Colonic mucosa (tissue), 4 donors: Measurements from ENCODE around the gene ANTXR1. TPM values are rescaled to one million over a fixed set of nuclear protein-coding genes. Genes with fewer than 3 reads are reported as not detected.

Experiments
- DNase-seq: peaks from one replicate; pipeline ENCODE4 v3.0.0-alpha.2; 2020
- H3K27ac ChIP-seq: fragments of 200-600 bp; one replicate; pipeline ENCODE4 v1.8.0; 2021
- H3K27me3 ChIP-seq: fragments of 200-600 bp; one replicate; pipeline ENCODE4 v1.8.0; 2021
- H3K36me3 ChIP-seq: fragments of 200-600 bp; one replicate; pipeline ENCODE4 v1.8.0; 2021
- H3K4me1 ChIP-seq: fragments of 200-600 bp; one replicate; pipeline ENCODE4 v1.8.0; 2021; ENCODE audit warnings: mild to moderate bottlenecking
- H3K4me3 ChIP-seq: fragments of 200-600 bp; one replicate; pipeline ENCODE4 v1.8.0; 2021
- H3K9ac ChIP-seq, 2 donors: one replicate each; pipeline ENCODE4 v1.7.0; 2013; ENCODE audit warnings: control low read depth in 2 of 2, low read depth in 2 of 2, low read length in 2 of 2
- H3K9me3 ChIP-seq: fragments of 200-600 bp; one replicate; pipeline ENCODE4 v1.8.0; 2021
- intact Hi-C: fragments of 100-400 bp; cut with DNase I; formaldehyde crosslinking; loops from one replicate; pipeline ENCODE4 v1.14.1; 2022
- total RNA-seq, 2 donors: library from RNA; stranded (reverse); fragmentation: NEBNext Ultra II Directional in 1 of 2; extraction: Animal tissue kit (Norgen Biotek cat#: 25700) in 1 of 2; gene quantifications; one replicate each; pipeline ENCODE4 v1.2.1, GENCODE V29; 2021
- TF ChIP-seq, protein P1 (sequence below): fragments of 200-600 bp; IDR thresholded peaks from one replicate; pipeline ENCODE4 v1.8.0; 2022; ENCODE audit warnings: antibody characterized with exemption, mild to moderate bottlenecking
- donor health status: healthy.
- donor health status: DM: no; HTN: no; CAD: no.
- donor health status: DM: no; HTN: no; CAD: no.

Gene ANTXR1
- total RNA-seq, 2 donors from 2014 or later, result 8.1 to 17.0 TPM

DNA sequence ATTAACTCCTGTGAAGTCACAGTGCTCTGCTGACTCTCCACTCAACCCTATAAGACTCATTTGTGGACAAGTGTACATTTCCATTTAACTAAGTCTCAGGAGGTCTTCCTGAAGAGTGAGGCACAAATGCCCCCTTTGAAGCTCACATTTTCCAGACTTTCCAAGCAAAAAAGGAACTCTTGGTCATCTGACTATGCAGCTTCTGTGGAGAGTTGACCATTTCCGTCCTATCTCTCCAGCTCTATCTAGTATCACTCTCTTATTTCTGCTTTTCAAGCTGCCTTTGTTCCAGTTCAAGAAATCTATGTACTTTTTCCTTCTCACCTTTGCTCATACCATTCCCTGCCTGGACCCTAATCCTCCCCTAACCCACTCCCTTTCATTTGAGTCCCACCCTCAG, 77.0 kb downstream of the ANTXR1 start:
- no peaks in the 10 kb centered on the region for H3K36me3 ChIP-seq
- no peak overlapping the region for H3K9ac ChIP-seq
- no peaks in the 10 kb centered on the region for H3K27me3 ChIP-seq
- intact Hi-C loops, result no loop called here
- peak overlapping the region; percentile 10 for H3K27ac ChIP-seq
- TF ChIP-seq, protein P1, sequence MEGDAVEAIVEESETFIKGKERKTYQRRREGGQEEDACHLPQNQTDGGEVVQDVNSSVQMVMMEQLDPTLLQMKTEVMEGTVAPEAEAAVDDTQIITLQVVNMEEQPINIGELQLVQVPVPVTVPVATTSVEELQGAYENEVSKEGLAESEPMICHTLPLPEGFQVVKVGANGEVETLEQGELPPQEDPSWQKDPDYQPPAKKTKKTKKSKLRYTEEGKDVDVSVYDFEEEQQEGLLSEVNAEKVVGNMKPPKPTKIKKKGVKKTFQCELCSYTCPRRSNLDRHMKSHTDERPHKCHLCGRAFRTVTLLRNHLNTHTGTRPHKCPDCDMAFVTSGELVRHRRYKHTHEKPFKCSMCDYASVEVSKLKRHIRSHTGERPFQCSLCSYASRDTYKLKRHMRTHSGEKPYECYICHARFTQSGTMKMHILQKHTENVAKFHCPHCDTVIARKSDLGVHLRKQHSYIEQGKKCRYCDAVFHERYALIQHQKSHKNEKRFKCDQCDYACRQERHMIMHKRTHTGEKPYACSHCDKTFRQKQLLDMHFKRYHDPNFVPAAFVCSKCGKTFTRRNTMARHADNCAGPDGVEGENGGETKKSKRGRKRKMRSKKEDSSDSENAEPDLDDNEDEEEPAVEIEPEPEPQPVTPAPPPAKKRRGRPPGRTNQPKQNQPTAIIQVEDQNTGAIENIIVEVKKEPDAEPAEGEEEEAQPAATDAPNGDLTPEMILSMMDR, result no peak
- no peak overlapping the region for H3K4me3 ChIP-seq
- no peak for DNase-seq
- H3K9me3 ChIP-seq, result no peaks in the 10 kb centered on the region
- H3K4me1 ChIP-seq, result no peaks in the 10 kb centered on the region

DNA sequence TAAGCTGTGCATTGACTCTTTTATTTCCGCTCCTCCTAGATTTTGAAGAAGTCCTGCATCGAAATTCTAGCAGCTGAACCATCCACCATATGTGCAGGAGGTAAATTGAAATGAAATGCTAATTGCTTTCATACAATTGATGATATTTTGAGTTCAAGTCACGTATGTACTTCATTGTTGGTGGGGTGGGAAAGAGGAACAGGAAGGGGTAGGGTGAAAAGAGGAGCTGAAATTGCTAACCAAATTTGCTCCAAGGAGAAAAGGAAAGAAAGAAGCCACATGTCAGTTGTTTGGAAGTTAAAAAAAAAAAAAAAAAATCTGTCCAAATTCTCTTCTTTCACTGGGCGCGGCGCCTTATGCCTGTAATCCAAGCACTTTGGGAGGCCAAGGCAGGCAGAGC, 77.8 kb downstream of the ANTXR1 start:
- no peak overlapping the region for H3K27ac ChIP-seq
- H3K36me3 ChIP-seq, result no peaks in the 10 kb centered on the region
- no peaks in the 10 kb centered on the region for H3K9me3 ChIP-seq
- H3K4me3 ChIP-seq, result no peak overlapping the region
- DNase-seq, result no peak
- TF ChIP-seq, protein P1, result no peak
- H3K27me3 ChIP-seq, result no peaks in the 10 kb centered on the region
- intact Hi-C loops, result no loop called here
- H3K9ac ChIP-seq, result no peak overlapping the region
- H3K4me1 ChIP-seq, result no peaks in the 10 kb centered on the region

DNA sequence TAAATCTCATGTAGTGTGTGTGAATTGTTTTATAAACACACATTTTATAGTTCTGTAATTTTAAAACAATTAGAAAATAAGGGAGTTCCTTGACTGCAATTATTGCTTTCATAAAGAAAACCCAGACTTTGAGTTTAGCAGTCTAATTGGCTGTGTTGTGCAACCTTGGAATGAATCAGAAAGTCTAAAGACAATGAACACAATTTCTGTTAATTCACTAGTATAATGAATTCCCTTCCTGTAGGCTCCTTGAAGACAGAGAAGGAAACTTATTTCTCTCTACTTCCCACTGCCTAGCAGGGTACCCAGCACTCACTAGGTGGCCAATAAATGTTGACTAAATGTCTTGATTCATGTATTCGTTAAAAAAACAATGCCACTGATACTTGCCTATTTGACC, 79.9 kb downstream of the ANTXR1 start:
- no peak overlapping the region for H3K9ac ChIP-seq
- no peak overlapping the region for H3K4me3 ChIP-seq
- H3K9me3 ChIP-seq, result no peaks in the 10 kb centered on the region
- H3K36me3 ChIP-seq, result no peaks in the 10 kb centered on the region
- no peaks in the 10 kb centered on the region for H3K27me3 ChIP-seq
- TF ChIP-seq, protein P1, result no peak
- intact Hi-C loops, result no loop called here
- no peak for DNase-seq
- no peaks in the 10 kb centered on the region for H3K4me1 ChIP-seq
- H3K27ac ChIP-seq, result no peak overlapping the region

DNA sequence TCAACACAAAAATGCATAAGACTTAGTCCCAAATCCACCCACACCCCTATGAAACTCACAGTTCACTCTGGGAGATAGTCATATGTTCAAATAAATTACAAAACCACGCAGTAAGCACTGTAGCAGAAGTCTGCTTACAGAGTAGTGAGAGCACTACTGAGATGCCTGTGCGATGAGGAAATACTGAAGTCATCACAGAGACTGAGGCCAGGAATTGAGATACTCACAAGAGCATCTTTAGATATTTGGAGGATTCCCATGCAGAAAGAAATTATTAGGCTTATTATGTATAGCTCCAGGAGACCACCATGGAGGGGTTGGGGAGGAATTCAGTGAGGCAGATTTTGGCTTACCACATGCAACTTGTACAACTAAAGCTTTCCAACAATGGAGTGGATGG, 82.3 kb downstream of the ANTXR1 start:
- TF ChIP-seq, protein P1, result no peak
- H3K4me3 ChIP-seq, result no peak overlapping the region
- no peaks in the 10 kb centered on the region for H3K9me3 ChIP-seq
- H3K27me3 ChIP-seq, result no peaks in the 10 kb centered on the region
- no peak overlapping the region for H3K27ac ChIP-seq
- intact Hi-C loops, result no loop called here
- DNase-seq, result no peak
- no peaks in the 10 kb centered on the region for H3K4me1 ChIP-seq
- no peak overlapping the region for H3K9ac ChIP-seq
- no peaks in the 10 kb centered on the region for H3K36me3 ChIP-seq

DNA sequence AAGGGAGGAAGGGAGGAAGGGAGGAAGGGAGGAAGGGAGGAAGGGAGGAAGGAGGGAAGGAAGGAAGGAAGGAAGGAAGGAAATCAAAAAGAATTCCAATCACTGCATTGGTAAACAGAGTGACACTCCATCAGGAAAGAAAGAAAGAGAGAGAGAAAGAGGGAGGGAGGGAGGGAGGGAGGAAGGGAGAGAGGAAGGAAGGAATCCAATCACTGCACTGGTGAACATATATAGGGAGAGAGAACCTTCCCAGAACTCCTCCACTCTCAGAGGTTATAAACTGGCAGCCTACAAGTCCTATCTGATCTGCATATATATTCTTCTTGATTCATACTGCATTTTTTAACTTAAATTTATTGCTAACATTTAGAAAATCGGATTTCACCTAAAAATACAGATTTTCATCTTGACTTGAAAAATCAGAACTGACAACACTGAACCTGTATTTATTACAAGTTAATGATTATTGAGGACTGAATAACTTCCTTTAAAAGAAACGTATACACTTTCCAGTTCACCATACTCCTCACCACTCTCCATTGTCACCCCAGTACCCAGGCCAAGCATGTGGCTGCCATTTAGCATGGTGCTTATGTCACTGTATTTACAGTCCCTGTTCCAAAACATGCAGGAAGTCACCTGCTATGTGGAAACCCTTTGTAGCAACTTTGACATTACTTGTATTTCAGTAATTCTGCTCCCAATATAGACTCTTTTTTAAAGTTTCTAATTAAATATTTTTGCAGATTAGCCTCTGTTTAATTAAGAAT, 83.5 kb downstream of the ANTXR1 start:
- TF ChIP-seq, protein P1, result no peak
- no peak for DNase-seq
- no peaks in the 10 kb centered on the region for H3K27me3 ChIP-seq
- no peak overlapping the region for H3K9ac ChIP-seq
- no peak overlapping the region for H3K27ac ChIP-seq
- H3K4me3 ChIP-seq, result no peak overlapping the region
- no peaks in the 10 kb centered on the region for H3K9me3 ChIP-seq
- H3K36me3 ChIP-seq, result no peaks in the 10 kb centered on the region
- intact Hi-C loops, result no loop called here
- no peaks in the 10 kb centered on the region for H3K4me1 ChIP-seq
